ENCODE data around the gene GARIN5A. TPM values are rescaled to one million over a fixed set of nuclear protein-coding genes. Genes with fewer than 3 reads are reported as not detected.

GARIN5A gene
- total RNA-seq, 1 experiment from 2014 or later = 0.84 TPM

DNA sequence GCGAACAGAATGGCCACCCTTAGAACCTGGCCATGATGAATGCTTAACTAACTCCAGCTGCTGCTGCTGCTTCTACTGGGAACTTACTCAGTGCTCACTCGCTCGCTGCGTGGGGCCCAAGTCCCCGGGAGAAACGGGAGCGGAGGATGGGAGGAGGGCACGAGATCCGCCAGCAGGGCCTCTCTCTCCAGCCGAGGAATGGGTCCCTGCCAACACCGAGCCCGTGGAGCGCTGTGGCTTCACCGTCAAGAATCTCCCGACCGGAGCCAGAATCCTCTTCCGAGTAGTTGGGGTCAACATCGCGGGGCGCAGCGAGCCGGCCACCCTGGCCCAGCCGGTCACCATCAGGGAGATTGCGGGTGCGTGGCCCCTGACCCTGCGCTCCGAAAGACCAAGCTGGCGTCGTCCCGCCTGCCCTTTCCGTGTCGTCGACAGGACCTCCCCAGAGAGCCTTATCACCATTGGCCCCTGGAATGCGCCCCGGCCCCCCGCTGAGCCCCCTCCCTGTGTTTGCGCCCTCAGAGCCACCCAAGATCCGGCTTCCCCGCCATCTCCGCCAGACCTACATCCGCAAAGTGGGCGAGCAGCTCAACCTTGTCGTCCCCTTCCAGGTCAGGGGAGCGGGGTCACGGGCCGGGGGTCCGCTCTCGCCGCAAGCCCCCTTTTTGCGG lies 18.1 kb downstream of the GARIN5A start:
- intact Hi-C loops (cut with micrococcal nuclease; ENCODE audit: unreplicated experiment) = no loop called here
- no TSS peak for BruUV-seq (replicated peaks)
- Histone ChIP-seq H3K9me3 (ENCODE audit: low read depth, low read length, poor library complexity, severe bottlenecking) (no peaks in the 10 kb centered on the region), H3K36me3 (ENCODE audit: insufficient read depth, low read length, poor library complexity, severe bottlenecking) (no peaks in the 10 kb centered on the region), H3K27me3 (replicated peaks; ENCODE audit: insufficient read depth, low read depth, low read length, poor library complexity) (peaks cover 4% of the 10 kb centered on the region), H3K4me3 (ENCODE audit: low read depth, low read length, poor library complexity, severe bottlenecking) (no peak overlapping the region), H3K4me1 (ENCODE audit: insufficient read depth, low read length, poor library complexity, severe bottlenecking) (peaks cover 5% of the 10 kb centered on the region), H3K27ac (ENCODE audit: low read depth, low read length, poor library complexity, severe bottlenecking) (no peak overlapping the region)
- ChIA-PET CTCF (interaction anchor here (1.2 kb wide), 1 partner anchor 101 kb away, joined by 3 read pairs; no protein-coding TSS in a partner anchor), POLR2A (ENCODE audit: low non-redundant PET) (no interaction called here)
- TF ChIP-seq EZH2 (IDR thresholded peaks at IDR 0.05; ENCODE audit: borderline replicate concordance, low read depth, low read length, poor library complexity, severe bottlenecking) = no peak
- TF ChIP-seq CTCF (conservative IDR thresholded peaks at IDR 0.05; ENCODE audit: low read depth, low read length) = no peak
- peak; percentile 40 for DNase-seq (ENCODE audit: low spot score)

GRCh38 chr19:50457300-50457699 lies 19.3 kb downstream of the GARIN5A start:
- Histone ChIP-seq H3K27me3 (replicated peaks; ENCODE audit: insufficient read depth, low read depth, low read length, poor library complexity) (peaks cover 4% of the 10 kb centered on the region), H3K4me1 (ENCODE audit: insufficient read depth, low read length, poor library complexity, severe bottlenecking) (peaks cover 5% of the 10 kb centered on the region), H3K36me3 (ENCODE audit: insufficient read depth, low read length, poor library complexity, severe bottlenecking) (no peaks in the 10 kb centered on the region), H3K27ac (ENCODE audit: low read depth, low read length, poor library complexity, severe bottlenecking) (no peak overlapping the region), H3K4me3 (ENCODE audit: low read depth, low read length, poor library complexity, severe bottlenecking) (no peak overlapping the region), H3K9me3 (ENCODE audit: low read depth, low read length, poor library complexity, severe bottlenecking) (no peaks in the 10 kb centered on the region)
- BruUV-seq (replicated peaks) = no TSS peak
- intact Hi-C loops (cut with micrococcal nuclease; ENCODE audit: unreplicated experiment) = no loop called here
- ChIA-PET POLR2A (ENCODE audit: low non-redundant PET) (no interaction called here), CTCF (interaction anchor here (0.7 kb wide), 1 partner anchor 1321 kb away, joined by 16 read pairs; no protein-coding TSS in a partner anchor)
- no peak for TF ChIP-seq CTCF (conservative IDR thresholded peaks at IDR 0.05; ENCODE audit: low read depth, low read length)
- no peak for TF ChIP-seq EZH2 (IDR thresholded peaks at IDR 0.05; ENCODE audit: borderline replicate concordance, low read depth, low read length, poor library complexity, severe bottlenecking)
- no peak for DNase-seq (ENCODE audit: low spot score)

DNA sequence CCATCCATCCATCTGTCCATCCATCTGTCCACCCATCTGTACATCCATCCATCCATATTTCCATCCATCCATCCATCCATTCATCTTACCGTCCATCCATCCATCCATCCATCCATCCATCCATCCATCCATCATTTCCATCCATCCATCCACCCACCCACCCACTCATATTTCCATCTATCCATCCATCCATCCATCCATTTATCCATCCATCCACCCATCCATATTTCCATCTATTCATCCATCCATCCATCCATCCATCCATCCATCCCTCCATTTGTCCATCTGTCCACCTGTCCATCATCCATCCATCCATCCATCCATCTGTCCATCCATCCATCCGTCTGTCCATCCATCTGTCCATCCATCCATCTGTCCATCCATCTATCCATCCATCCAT lies 20.7 kb downstream of the GARIN5A start:
- ChIA-PET POLR2A (ENCODE audit: low non-redundant PET) (no interaction called here), CTCF (no interaction called here)
- Histone ChIP-seq H3K9me3 (ENCODE audit: low read depth, low read length, poor library complexity, severe bottlenecking) (no peaks in the 10 kb centered on the region), H3K36me3 (ENCODE audit: insufficient read depth, low read length, poor library complexity, severe bottlenecking) (no peaks in the 10 kb centered on the region), H3K27ac (ENCODE audit: low read depth, low read length, poor library complexity, severe bottlenecking) (no peak overlapping the region), H3K27me3 (replicated peaks; ENCODE audit: insufficient read depth, low read depth, low read length, poor library complexity) (peaks cover 4% of the 10 kb centered on the region), H3K4me3 (ENCODE audit: low read depth, low read length, poor library complexity, severe bottlenecking) (no peak overlapping the region), H3K4me1 (ENCODE audit: insufficient read depth, low read length, poor library complexity, severe bottlenecking) (peaks cover 5% of the 10 kb centered on the region)
- intact Hi-C loops (cut with micrococcal nuclease; ENCODE audit: unreplicated experiment) = no loop called here
- TF ChIP-seq CTCF (conservative IDR thresholded peaks at IDR 0.05; ENCODE audit: low read depth, low read length) = no peak
- DNase-seq (ENCODE audit: low spot score) = no peak
- no TSS peak for BruUV-seq (replicated peaks)
